Neuronal stem cell (in vitro differentiated cells): ENCODE results near the gene TSHZ2.
A peak's percentile ranks its signal among the peaks of the same experiment; 100 is the strongest.
"Not testable (repeated sequence)": the region's sequence is repeated elsewhere in the genome, so short reads cannot be mapped to it uniquely, and the experiment has no call there.

Source experiments
- DNase-seq: peaks from one replicate; pipeline ENCODE4 v3.0.0-alpha.2; 2013; ENCODE audit warnings: low spot score
- H2AFZ ChIP-seq: one replicate; pipeline ENCODE4 v1.6.1; 2013; ENCODE audit warnings: mild to moderate bottlenecking, low read length, inconsistent platforms
- H2AK5ac ChIP-seq: 2 replicates; pipeline ENCODE4 v1.6.1; 2013; ENCODE audit warnings: low read depth, mild to moderate bottlenecking, inconsistent platforms, low read length, moderate library complexity, mixed read lengths
- H2BK120ac ChIP-seq: 2 replicates; pipeline ENCODE4 v1.6.1; 2013; ENCODE audit warnings: low read depth, mild to moderate bottlenecking, inconsistent platforms, low read length, moderate library complexity, mixed read lengths
- H2BK12ac ChIP-seq: one replicate; pipeline ENCODE4 v1.6.1; 2013; ENCODE audit warnings: low read length, inconsistent platforms
- H2BK15ac ChIP-seq: 2 replicates; pipeline ENCODE4 v1.6.1; 2013; ENCODE audit warnings: mild to moderate bottlenecking, low read length, inconsistent platforms, mixed read lengths
- H2BK5ac ChIP-seq: one replicate; pipeline ENCODE4 v1.6.1; 2013; ENCODE audit warnings: inconsistent platforms, mild to moderate bottlenecking, low read length, moderate library complexity
- H3K14ac ChIP-seq: one replicate; pipeline ENCODE4 v1.6.1; 2013; ENCODE audit warnings: low read length, inconsistent platforms
- H3K18ac ChIP-seq: 2 replicates; pipeline ENCODE4 v1.6.1; 2013; ENCODE audit warnings: low read length, inconsistent platforms
- H3K23ac ChIP-seq: 2 replicates; pipeline ENCODE4 v1.6.1; 2013; ENCODE audit warnings: low read depth, mild to moderate bottlenecking, mixed read lengths, low read length, inconsistent platforms; ENCODE audit not compliant: poor library complexity
- H3K27ac ChIP-seq: replicated peaks from 3 replicates; pipeline ENCODE4 v1.5.1; 2013; ENCODE audit warnings: low read length, inconsistent platforms
- H3K27me3 ChIP-seq, 3 experiments: 2 replicates each; pipeline ENCODE4 v1.6.1; 2013; ENCODE audit warnings: low read length in 3 of 3, mild to moderate bottlenecking in 2 of 3, inconsistent platforms in 1 of 3, low read depth in 1 of 3, mixed read lengths in 1 of 3, moderate library complexity in 1 of 3; ENCODE audit not compliant: control insufficient read depth in 3 of 3, insufficient read depth in 3 of 3
- H3K36me3 ChIP-seq, 2 donors: replicated peaks in 1 of 2; 2 replicates each; pipeline ENCODE4 v1.6.1; 2013; ENCODE audit warnings: low read length in 2 of 2; ENCODE audit not compliant: control insufficient read depth in 2 of 2, insufficient read depth in 2 of 2
- H3K4ac ChIP-seq: 2 replicates; pipeline ENCODE4 v1.6.1; 2013; ENCODE audit warnings: inconsistent platforms, mild to moderate bottlenecking, low read length, moderate library complexity
- H3K4me1 ChIP-seq, 2 donors: 1 replicate in 1 of 2; 2 replicates in 1 of 2; pipeline ENCODE4 v1.6.1; 2013; ENCODE audit warnings: low read length in 2 of 2, low read depth in 1 of 2; ENCODE audit not compliant: control insufficient read depth in 2 of 2, insufficient read depth in 1 of 2
- H3K4me2 ChIP-seq: one replicate; pipeline ENCODE4 v1.6.1; 2013; ENCODE audit warnings: mild to moderate bottlenecking, low read length, inconsistent platforms; ENCODE audit not compliant: insufficient read depth, poor library complexity, severe bottlenecking
- H3K4me3 ChIP-seq, 2 donors: 2 replicates each; pipeline ENCODE4 v1.5.1; 2013; ENCODE audit warnings: low read length in 2 of 2, mild to moderate bottlenecking in 2 of 2, inconsistent platforms in 1 of 2, moderate library complexity in 1 of 2
- H3K79me1 ChIP-seq: one replicate; pipeline ENCODE4 v1.6.1; 2013; ENCODE audit warnings: low read depth, mild to moderate bottlenecking, inconsistent platforms, low read length, moderate library complexity
- H3K9ac ChIP-seq: one replicate; pipeline ENCODE4 v1.6.1; 2013; ENCODE audit warnings: mild to moderate bottlenecking, low read depth, low read length, inconsistent platforms; ENCODE audit not compliant: poor library complexity
- H3K9me3 ChIP-seq, 2 donors: replicated peaks in 1 of 2; 2 replicates each; pipeline versions ENCODE3 to v1.6.1; 2013; ENCODE audit warnings: low read length in 2 of 2, mild to moderate bottlenecking in 2 of 2, inconsistent platforms in 1 of 2, low read depth in 1 of 2, mixed read lengths in 1 of 2, moderate library complexity in 1 of 2; ENCODE audit not compliant: control insufficient read depth in 2 of 2, insufficient read depth in 1 of 2
- H4K8ac ChIP-seq: one replicate; pipeline ENCODE4 v1.6.1; 2013; ENCODE audit warnings: low read depth, mild to moderate bottlenecking, inconsistent platforms, low read length, moderate library complexity
- H4K91ac ChIP-seq: one replicate; pipeline ENCODE4 v1.6.1; 2013; ENCODE audit warnings: low read length, low read depth, mild to moderate bottlenecking, inconsistent platforms; ENCODE audit not compliant: poor library complexity
- WGBS, 2 donors: extraction: QIAGEN DNeasy Blood & Tissue Kit; methylation state at CpG; one replicate each; pipeline ENCODE4 v1.1.7; 2013; ENCODE audit warnings: missing lambda C conversion rate in 2 of 2, mixed read lengths in 1 of 2; ENCODE audit not compliant: insufficient read length in 2 of 2, insufficient replicate concordance in 1 of 2; ENCODE audit errors: extremely low coverage in 2 of 2; 5-methylcytosine and 5-hydroxymethylcytosine counted together

The TSHZ2 gene

GRCh38 chr20:53527196-53527595 is 555.0 kb downstream of the TSHZ2 start:
- Histone ChIP-seq H2BK15ac (no peak overlapping the region), H4K8ac (no peak overlapping the region), H3K14ac (no peak overlapping the region), H3K23ac (no peak overlapping the region), H3K27me3 (no peaks in the 10 kb centered on the region), H3K4me3 (no peak overlapping the region), H3K79me1 (no peaks in the 10 kb centered on the region), H3K18ac (no peak overlapping the region), H2BK120ac (no peak overlapping the region), H3K27ac (no peak overlapping the region), H2BK5ac (no peak overlapping the region), H4K91ac (no peak overlapping the region), H2AFZ (peak overlapping the region; percentile 40), H3K9ac (no peak overlapping the region), H3K36me3 (no peaks in the 10 kb centered on the region), H3K4me1 (peaks cover 0 to 2% of the 10 kb centered on the region in 2 donors), H3K4me2 (no peak overlapping the region), H3K4ac (no peak overlapping the region), H2AK5ac (no peak overlapping the region), H2BK12ac (no peak overlapping the region), H3K9me3 (no peaks in the 10 kb centered on the region)
- no peak for DNase-seq
- no CpG with 5 or more reads among the region's 8 CpGs for WGBS, 2 donors

- H3K27ac ChIP-seq, result no peak overlapping the region
- no peak overlapping the region for H3K4ac ChIP-seq
- H3K36me3 ChIP-seq, result no peaks in the 10 kb centered on the region
- no CpG with 5 or more reads among the region's 5 CpGs for WGBS, 2 donors
- H2AK5ac ChIP-seq, result no peak overlapping the region
- no peak overlapping the region for H3K4me2 ChIP-seq
- H3K23ac ChIP-seq, result no peak overlapping the region
- H2BK12ac ChIP-seq, result no peak overlapping the region
- H3K79me1 ChIP-seq, result no peaks in the 10 kb centered on the region
- no peaks in the 10 kb centered on the region for H3K27me3 ChIP-seq
- H2AFZ ChIP-seq, result no peak overlapping the region
- no peak overlapping the region for H4K91ac ChIP-seq
- H2BK120ac ChIP-seq, result no peak overlapping the region
- no peak overlapping the region for H2BK5ac ChIP-seq
- no peak overlapping the region for H3K9ac ChIP-seq
- no peak overlapping the region for H4K8ac ChIP-seq
- H3K9me3 ChIP-seq, result no peaks in the 10 kb centered on the region
- H3K14ac ChIP-seq, result no peak overlapping the region
- peaks cover 0 to 2% of the 10 kb centered on the region in 2 donors for H3K4me1 ChIP-seq
- no peak for DNase-seq
- no peak overlapping the region for H3K4me3 ChIP-seq
- no peak overlapping the region for H3K18ac ChIP-seq
- no peak overlapping the region for H2BK15ac ChIP-seq
Measured at GRCh38 chr20:53529658-53530057, 557.5 kb downstream of the TSHZ2 start.

GRCh38 chr20:53530440-53530839 is 558.3 kb downstream of the TSHZ2 start:
- no peak overlapping the region for H2AFZ ChIP-seq
- no peaks in the 10 kb centered on the region for H3K27me3 ChIP-seq
- no peak overlapping the region for H3K4ac ChIP-seq
- no peaks in the 10 kb centered on the region for H3K4me1 ChIP-seq
- H3K9ac ChIP-seq, result no peak overlapping the region
- no peaks in the 10 kb centered on the region for H3K79me1 ChIP-seq
- no peaks in the 10 kb centered on the region for H3K9me3 ChIP-seq
- no peak overlapping the region for H2BK12ac ChIP-seq
- no CpG with 5 or more reads among the region's 2 CpGs for WGBS, 2 donors
- no peak overlapping the region for H4K8ac ChIP-seq
- no peak overlapping the region for H3K4me3 ChIP-seq
- no peak overlapping the region for H2AK5ac ChIP-seq
- H3K36me3 ChIP-seq, result no peaks in the 10 kb centered on the region
- no peak overlapping the region for H3K23ac ChIP-seq
- no peak overlapping the region for H4K91ac ChIP-seq
- no peak overlapping the region for H2BK5ac ChIP-seq
- H2BK15ac ChIP-seq, result no peak overlapping the region
- H3K14ac ChIP-seq, result no peak overlapping the region
- H3K27ac ChIP-seq, result no peak overlapping the region
- H3K4me2 ChIP-seq, result no peak overlapping the region
- no peak overlapping the region for H3K18ac ChIP-seq
- H2BK120ac ChIP-seq, result no peak overlapping the region
- DNase-seq, result no peak

- H3K27me3 ChIP-seq, H2AK5ac ChIP-seq, H3K9ac ChIP-seq, H3K27ac ChIP-seq, H3K23ac ChIP-seq, H3K4ac ChIP-seq, H2BK15ac ChIP-seq, H3K4me2 ChIP-seq, H4K8ac ChIP-seq, H3K79me1 ChIP-seq, H2BK12ac ChIP-seq, DNase-seq, H2AFZ ChIP-seq, H3K9me3 ChIP-seq, H4K91ac ChIP-seq, H3K4me3 ChIP-seq, H2BK120ac ChIP-seq, H3K36me3 ChIP-seq, H3K4me1 ChIP-seq, H3K18ac ChIP-seq, H3K14ac ChIP-seq, H2BK5ac ChIP-seq: not testable (repeated sequence)
- no CpG with 5 or more reads among the region's 6 CpGs for WGBS, 2 donors
Measured at GRCh38 chr20:53532654-53533312, 560.6 kb downstream of the TSHZ2 start.
